ENCODE data around the gene CD48. TPM values are rescaled to one million over a fixed set of nuclear protein-coding genes. Genes with fewer than 3 reads are reported as not detected.
"Not testable (repeated sequence)": the region's sequence is repeated elsewhere in the genome, so short reads cannot be mapped to it uniquely, and the experiment has no call there.

The CD48 gene
- polyA plus RNA-seq, 3 donors = 1.4 to 1.7 (median 1.5) TPM

GRCh38 chr1:160666079-160666442 lies 45.6 kb downstream of the CD48 start:
- DNase-seq (ENCODE audit: extremely low read depth in 1 of 11, low read depth in 9 of 11, low spot score in 4 of 11) = no peak

GRCh38 chr1:160665330-160666078 lies 46.1 kb downstream of the CD48 start:
- DNase-seq (ENCODE audit: extremely low read depth in 1 of 11, low read depth in 9 of 11, low spot score in 4 of 11) = no peak

- DNase-seq (ENCODE audit: extremely low read depth in 1 of 11, low read depth in 9 of 11, low spot score in 4 of 11) = no peak
These were observed 47.0 kb downstream of the CD48 start for GRCh38 chr1:160664573-160665051.

GRCh38 chr1:160662910-160663309 lies 48.7 kb downstream of the CD48 start:
- no peak for DNase-seq (ENCODE audit: extremely low read depth in 1 of 11, low read depth in 9 of 11, low spot score in 4 of 11)

- no peak for DNase-seq (ENCODE audit: extremely low read depth in 1 of 11, low read depth in 9 of 11, low spot score in 4 of 11)
These were observed 52.1 kb downstream of the CD48 start for GRCh38 chr1:160659566-160659965.

- DNase-seq (ENCODE audit: extremely low read depth in 1 of 11, low read depth in 9 of 11, low spot score in 4 of 11) = no peak
These were observed 52.8 kb downstream of the CD48 start for GRCh38 chr1:160658814-160659193.

GRCh38 chr1:160658162-160658813 lies 53.3 kb downstream of the CD48 start:
- DNase-seq (ENCODE audit: extremely low read depth in 1 of 11, low read depth in 9 of 11, low spot score in 4 of 11) = no peak

- DNase-seq (ENCODE audit: extremely low read depth in 1 of 11, low read depth in 9 of 11, low spot score in 4 of 11) = no peak
These were observed 54.3 kb downstream of the CD48 start for GRCh38 chr1:160657250-160657781.

- DNase-seq (ENCODE audit: extremely low read depth in 1 of 11, low read depth in 9 of 11, low spot score in 4 of 11) = no peak
These were observed 54.9 kb downstream of the CD48 start for GRCh38 chr1:160656737-160657136.

GRCh38 chr1:160653620-160654016 lies 58.0 kb downstream of the CD48 start:
- no peak for DNase-seq (ENCODE audit: extremely low read depth in 1 of 11, low read depth in 9 of 11, low spot score in 4 of 11)

- DNase-seq (ENCODE audit: extremely low read depth in 1 of 11, low read depth in 9 of 11, low spot score in 4 of 11) = no peak
These were observed 58.5 kb downstream of the CD48 start for GRCh38 chr1:160652924-160653619.

GRCh38 chr1:160652065-160652641 lies 59.5 kb downstream of the CD48 start:
- not testable (repeated sequence) for DNase-seq (ENCODE audit: extremely low read depth in 1 of 11, low read depth in 9 of 11, low spot score in 4 of 11)

- DNase-seq (ENCODE audit: extremely low read depth in 1 of 11, low read depth in 9 of 11, low spot score in 4 of 11) = no peak
These were observed 60.1 kb downstream of the CD48 start for GRCh38 chr1:160651433-160652064.

- DNase-seq (ENCODE audit: extremely low read depth in 1 of 11, low read depth in 9 of 11, low spot score in 4 of 11) = no peak
These were observed 64.3 kb downstream of the CD48 start for GRCh38 chr1:160647329-160647720.

GRCh38 chr1:160646711-160647328 lies 64.8 kb downstream of the CD48 start, which contains the start of gene SLAMF1:
Gene SLAMF1 (minus strand): TSS chr1:160647044. CDS start chr1:160646945, 99 bp downstream.
- no peak for DNase-seq (ENCODE audit: extremely low read depth in 1 of 11, low read depth in 9 of 11, low spot score in 4 of 11)

GRCh38 chr1:160646180-160646579 lies 65.4 kb downstream of the CD48 start:
- no peak for DNase-seq (ENCODE audit: extremely low read depth in 1 of 11, low read depth in 9 of 11, low spot score in 4 of 11)

GRCh38 chr1:160645386-160646130 lies 66.1 kb downstream of the CD48 start:
- no peak for DNase-seq (ENCODE audit: extremely low read depth in 1 of 11, low read depth in 9 of 11, low spot score in 4 of 11)

- no peak for DNase-seq (ENCODE audit: extremely low read depth in 1 of 11, low read depth in 9 of 11, low spot score in 4 of 11)
These were observed 67.2 kb downstream of the CD48 start for GRCh38 chr1:160644399-160644798.

Measured in renal cortex interstitium (tissue), 11 donors.